GM18517 (cell line): ENCODE measurements around the gene LCTL.
"Not testable (repeated sequence)": the region's sequence is repeated elsewhere in the genome, so short reads cannot be mapped to it uniquely, and the experiment has no call there.

Experiments used
- ATAC-seq: cut with Tn5 transposase; IDR thresholded peaks from one replicate; pipeline ENCODE4 v1.9.1; 2021; ENCODE audit warnings: mild to moderate bottlenecking, moderate library complexity; ENCODE audit not compliant: unreplicated experiment

LCTL gene

GRCh38 chr15:66503780-66504562 lies 61.8 kb downstream of the LCTL start:
- no peak for ATAC-seq

- not testable (repeated sequence) for ATAC-seq
Measured at GRCh38 chr15:66503041-66503648, 62.7 kb downstream of the LCTL start.

- no peak for ATAC-seq
Measured at GRCh38 chr15:66502491-66502890, 63.3 kb downstream of the LCTL start.

- not testable (repeated sequence) for ATAC-seq
Measured at GRCh38 chr15:66500346-66500745, 65.5 kb downstream of the LCTL start.

GRCh38 chr15:66498501-66499386 lies 67.1 kb downstream of the LCTL start:
- no peak for ATAC-seq
